ENCODE results near the gene OR52R1. TPM values are rescaled to one million over a fixed set of nuclear protein-coding genes. Genes with fewer than 3 reads are reported as not detected.

The OR52R1 gene
- total RNA-seq, 1 experiment from 2014 or later, result not detected

GRCh38 chr11:4839851-4840549 is 35.8 kb upstream of the OR52R1 start:
- ChIA-PET CTCF (no interaction called here), POLR2A (ENCODE audit: unreplicated experiment) (no interaction called here)
- Histone ChIP-seq H3F3A (ENCODE audit: low read length, unreplicated experiment) (no peaks in the 10 kb centered on the region), H4K20me1 (ENCODE audit: low read length) (no peaks in the 10 kb centered on the region), H3K27me3 (ENCODE audit: low read length) (no peaks in the 10 kb centered on the region), H3K9me2 (replicated peaks; ENCODE audit: low read length) (no peaks in the 10 kb centered on the region), H3K27ac (ENCODE audit: low read length) (no peak overlapping the region), H3K4me2 (ENCODE audit: low read length) (no peak overlapping the region), H3K9me3 (ENCODE audit: low read length) (no peaks in the 10 kb centered on the region), H3K9ac (ENCODE audit: low read length) (no peak overlapping the region), H3K79me2 (ENCODE audit: low read length) (no peaks in the 10 kb centered on the region), H3K4me3 (ENCODE audit: low read length) (no peak overlapping the region), H2AFZ (ENCODE audit: low read length) (no peak overlapping the region), H3K4me1 (ENCODE audit: insufficient read depth, low read length) (no peaks in the 10 kb centered on the region), H3K36me3 (ENCODE audit: low read depth, low read length) (no peaks in the 10 kb centered on the region)
- intact Hi-C loops (cut with micrococcal nuclease), result no loop called here
- no TSS peak for BruUV-seq (replicated peaks)
- no peak for TF ChIP-seq EZH2 (IDR thresholded peaks at IDR 0.05; ENCODE audit: low read length, unreplicated experiment)
- TF ChIP-seq CTCF (conservative IDR thresholded peaks at IDR 0.05; ENCODE audit: low read depth, low read length), result no peak
- TF ChIP-seq EZH2phosphoT487 (IDR thresholded peaks at IDR 0.05; ENCODE audit: borderline replicate concordance, low read length), result no peak
- DNase-seq (no peak), ATAC-seq (no peak)

- ChIA-PET POLR2A (ENCODE audit: unreplicated experiment) (no interaction called here), CTCF (no interaction called here)
- DNase-seq (no peak), ATAC-seq (no peak)
- no peaks in the 10 kb centered on the region for H3K36me3 ChIP-seq (ENCODE audit: low read depth, low read length)
- BruUV-seq (replicated peaks), result no TSS peak
- no peaks in the 10 kb centered on the region for H4K20me1 ChIP-seq (ENCODE audit: low read length)
- H3F3A ChIP-seq (ENCODE audit: low read length, unreplicated experiment), result no peaks in the 10 kb centered on the region
- no peaks in the 10 kb centered on the region for H3K9me3 ChIP-seq (ENCODE audit: low read length)
- no peaks in the 10 kb centered on the region for H3K4me1 ChIP-seq (ENCODE audit: insufficient read depth, low read length)
- H3K27ac ChIP-seq (ENCODE audit: low read length), result no peak overlapping the region
- no peaks in the 10 kb centered on the region for H3K27me3 ChIP-seq (ENCODE audit: low read length)
- no peak overlapping the region for H2AFZ ChIP-seq (ENCODE audit: low read length)
- H3K79me2 ChIP-seq (ENCODE audit: low read length), result no peaks in the 10 kb centered on the region
- H3K9me2 ChIP-seq (replicated peaks; ENCODE audit: low read length), result no peaks in the 10 kb centered on the region
- no peak overlapping the region for H3K9ac ChIP-seq (ENCODE audit: low read length)
- no peak overlapping the region for H3K4me3 ChIP-seq (ENCODE audit: low read length)
- intact Hi-C loops (cut with micrococcal nuclease), result no loop called here
- no peak for TF ChIP-seq EZH2 (IDR thresholded peaks at IDR 0.05; ENCODE audit: low read length, unreplicated experiment)
- TF ChIP-seq CTCF (conservative IDR thresholded peaks at IDR 0.05; ENCODE audit: low read depth, low read length), result no peak
- TF ChIP-seq EZH2phosphoT487 (IDR thresholded peaks at IDR 0.05; ENCODE audit: borderline replicate concordance, low read length), result no peak
- no peak overlapping the region for H3K4me2 ChIP-seq (ENCODE audit: low read length)
Observed at GRCh38 chr11:4830909-4831308, 26.7 kb upstream of the OR52R1 start.

- ATAC-seq, result no peak
- Histone ChIP-seq H3K4me1 (ENCODE audit: insufficient read depth, low read length) (no peaks in the 10 kb centered on the region), H3K27ac (ENCODE audit: low read length) (no peak overlapping the region), H3K9me2 (replicated peaks; ENCODE audit: low read length) (no peaks in the 10 kb centered on the region), H4K20me1 (ENCODE audit: low read length) (no peaks in the 10 kb centered on the region), H3K36me3 (ENCODE audit: low read depth, low read length) (no peaks in the 10 kb centered on the region), H2AFZ (ENCODE audit: low read length) (no peak overlapping the region), H3K79me2 (ENCODE audit: low read length) (no peaks in the 10 kb centered on the region), H3K9ac (ENCODE audit: low read length) (no peak overlapping the region), H3K27me3 (ENCODE audit: low read length) (no peaks in the 10 kb centered on the region), H3K4me3 (ENCODE audit: low read length) (no peak overlapping the region), H3K4me2 (ENCODE audit: low read length) (no peak overlapping the region), H3F3A (ENCODE audit: low read length, unreplicated experiment) (no peaks in the 10 kb centered on the region), H3K9me3 (ENCODE audit: low read length) (0 out of 2 replicates have a peak, but pooled peaks cover 3% of the 10 kb centered on the region)
- TF ChIP-seq EZH2 (IDR thresholded peaks at IDR 0.05; ENCODE audit: low read length, unreplicated experiment) (no peak), EZH2phosphoT487 (IDR thresholded peaks at IDR 0.05; ENCODE audit: borderline replicate concordance, low read length) (no peak), CTCF (conservative IDR thresholded peaks at IDR 0.05; ENCODE audit: low read depth, low read length) (no peak)
- intact Hi-C loops (cut with micrococcal nuclease), result no loop called here
- no peak for DNase-seq
- no TSS peak for BruUV-seq (replicated peaks)
- POLR2A ChIA-PET (ENCODE audit: unreplicated experiment), result no interaction called here
- CTCF ChIA-PET, result no interaction called here
Observed at GRCh38 chr11:4830346-4830745, 26.2 kb upstream of the OR52R1 start.

Measured in PC-3 (cell line).